T47D (cell line): ENCODE measurements around the gene IFT81.
"Not testable (repeated sequence)": the region's sequence is repeated elsewhere in the genome, so short reads cannot be mapped to it uniquely, and the experiment has no call there.

Experiments
- DNase-seq, 2 experiments: peaks; one replicate each; pipeline versions ENCODE4 v3.0.0 to v3.0.0-alpha.2; 2011 to 2012; ENCODE audit warnings: low read depth in 1 of 2, low spot score in 1 of 2
- JUND ChIP-seq: IDR thresholded peaks from 2 replicates; pipeline ENCODE4 v1.6.1; 2012; ENCODE audit warnings: low read depth
- in situ Hi-C: cut with HindIII; loops from 2 replicates; pipeline ENCODE4 v1.10.0; 2016; ENCODE audit warnings: low sequenced_read_pairs, low pct_unique_long_range_greater_than_20kb

The IFT81 gene

DNA sequence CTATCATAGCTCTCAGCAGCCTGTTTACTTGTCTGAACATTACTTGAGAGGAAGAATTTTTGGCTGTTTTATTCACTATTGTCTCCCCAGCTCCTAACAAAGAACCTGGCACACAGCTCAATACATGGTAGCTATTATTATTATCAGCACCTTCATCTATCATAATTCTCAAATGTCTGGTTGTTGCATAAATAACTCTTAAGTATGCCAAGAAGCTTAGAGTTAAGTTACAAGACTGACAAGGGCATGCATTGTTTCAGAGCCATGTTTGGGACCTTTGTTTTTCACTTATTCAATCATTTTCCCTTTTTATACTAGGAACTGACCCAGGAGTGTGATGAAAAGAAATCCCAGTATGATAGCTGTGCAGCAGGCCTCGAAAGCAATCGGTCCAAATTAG lies 79.4 kb downstream of the IFT81 start:
- DNase-seq, result no peak
- in situ Hi-C loops, result no loop called here
- no peak for TF ChIP-seq JUND

DNA sequence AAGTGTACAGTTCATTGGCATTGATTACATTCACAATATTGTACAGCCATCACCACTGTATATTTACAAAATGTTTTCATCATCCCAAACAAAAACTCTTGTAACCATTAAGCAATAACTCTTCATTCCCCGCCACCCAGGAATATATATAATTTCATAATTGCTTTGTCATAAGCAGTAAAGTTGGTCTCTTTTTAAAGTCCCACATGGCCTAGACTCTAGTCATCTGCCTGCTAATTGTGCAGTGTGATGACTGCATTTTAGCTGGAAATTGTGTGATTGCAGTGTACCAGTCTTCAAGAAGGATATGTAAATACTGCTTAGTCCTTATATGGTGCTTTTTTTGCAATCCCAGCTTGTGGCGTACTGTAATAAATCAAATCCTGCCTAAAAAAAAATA lies 81.8 kb downstream of the IFT81 start:
- in situ Hi-C loops, result no loop called here

DNA sequence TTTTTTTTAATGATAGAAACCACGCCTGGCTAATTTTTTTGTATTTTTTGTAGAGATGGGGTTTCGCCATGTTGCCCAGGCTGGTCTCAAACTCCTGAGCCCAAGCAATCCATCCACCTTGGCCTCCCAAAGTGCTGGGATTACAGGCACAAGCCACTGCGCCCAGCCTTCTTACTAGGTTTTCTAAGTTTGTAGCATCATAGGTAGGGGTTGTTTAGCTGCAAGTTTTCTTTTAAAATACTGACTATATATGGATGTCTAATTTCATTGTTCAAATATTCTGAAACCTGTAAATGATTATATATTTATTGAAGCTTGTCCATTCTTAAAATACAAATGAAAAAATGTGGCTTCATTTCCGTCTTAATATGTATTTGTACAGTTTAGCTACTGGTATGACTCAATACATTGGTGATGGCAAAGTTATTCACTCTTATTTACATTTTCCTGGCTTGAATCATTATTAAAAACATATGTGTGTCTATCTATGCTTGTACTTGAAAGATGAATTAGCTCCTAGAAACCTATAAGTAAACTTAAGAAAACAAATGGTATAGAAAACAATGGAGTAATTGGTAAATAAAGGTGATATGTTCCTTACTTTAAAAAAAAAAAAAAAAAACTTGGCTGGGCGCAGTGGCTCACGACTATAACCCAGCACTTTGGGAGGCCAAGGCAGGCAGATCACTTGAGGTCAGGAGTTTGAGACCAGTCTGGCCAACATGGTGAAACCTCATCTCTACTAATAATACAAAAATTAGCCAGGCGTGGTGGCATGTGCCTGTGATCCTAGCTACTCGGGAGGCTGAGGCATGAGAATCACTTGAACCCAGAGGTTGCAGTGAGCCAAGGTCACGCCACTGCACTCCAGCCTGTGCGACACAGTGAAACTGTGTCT lies 87.7 kb downstream of the IFT81 start:
- DNase-seq, in situ Hi-C loops: not testable (repeated sequence)

More for the DNA sequence above, 81.8 kb downstream of the IFT81 start:
- DNase-seq, result no peak
- TF ChIP-seq JUND, result no peak

DNA sequence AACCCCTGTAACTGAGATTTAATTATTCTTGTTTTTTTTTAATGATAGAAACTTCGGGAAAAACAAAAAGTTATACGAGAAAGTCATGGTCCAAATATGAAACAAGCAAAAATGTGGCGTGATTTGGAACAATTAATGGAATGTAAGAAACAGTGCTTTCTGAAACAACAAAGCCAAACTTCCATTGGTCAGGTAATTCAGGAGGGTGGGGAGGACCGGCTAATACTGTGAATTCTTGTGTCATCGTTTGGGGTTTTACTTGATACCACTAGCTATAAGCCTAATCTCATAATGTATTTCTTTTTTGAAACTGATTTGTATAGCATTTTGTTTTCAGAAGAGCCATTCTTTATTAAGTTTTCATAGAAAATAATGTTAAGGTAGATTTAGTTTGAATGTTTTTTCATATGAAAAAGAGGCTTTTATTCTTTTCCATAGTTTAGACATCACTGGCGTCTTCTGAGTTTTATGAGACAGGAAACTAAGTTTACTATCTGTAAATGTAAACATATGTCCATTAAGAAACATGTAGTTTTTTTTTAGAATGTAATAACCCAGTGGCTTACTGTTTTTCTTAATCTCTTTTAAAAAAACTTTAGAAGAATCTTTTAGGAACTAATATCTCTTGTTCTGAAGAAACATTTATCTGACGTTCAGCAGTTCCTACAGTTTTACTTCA lies 94.0 kb downstream of the IFT81 start:
- TF ChIP-seq JUND, result no peak
- no peak for DNase-seq
- in situ Hi-C loops, result no loop called here

DNA sequence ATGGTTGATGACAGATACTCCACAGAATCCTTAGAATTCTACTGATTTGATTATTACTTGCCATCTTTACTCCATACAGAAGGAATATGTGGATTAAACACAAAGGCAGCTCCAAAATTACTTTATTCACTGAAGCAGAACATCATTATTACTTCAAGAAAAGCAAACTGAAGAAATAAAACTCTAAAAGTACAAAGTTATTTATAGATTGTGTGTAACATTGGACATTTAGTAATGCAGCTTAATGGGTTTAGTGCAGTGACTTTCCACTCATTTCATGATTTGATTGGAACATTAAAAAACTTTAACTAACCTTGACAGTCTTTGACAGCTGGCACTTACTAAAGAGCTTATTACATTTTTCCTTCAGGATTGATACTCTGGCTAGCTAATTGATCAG lies 97.9 kb downstream of the IFT81 start:
- TF ChIP-seq JUND, result no peak
- no peak for DNase-seq
- in situ Hi-C loops, result no loop called here

DNA sequence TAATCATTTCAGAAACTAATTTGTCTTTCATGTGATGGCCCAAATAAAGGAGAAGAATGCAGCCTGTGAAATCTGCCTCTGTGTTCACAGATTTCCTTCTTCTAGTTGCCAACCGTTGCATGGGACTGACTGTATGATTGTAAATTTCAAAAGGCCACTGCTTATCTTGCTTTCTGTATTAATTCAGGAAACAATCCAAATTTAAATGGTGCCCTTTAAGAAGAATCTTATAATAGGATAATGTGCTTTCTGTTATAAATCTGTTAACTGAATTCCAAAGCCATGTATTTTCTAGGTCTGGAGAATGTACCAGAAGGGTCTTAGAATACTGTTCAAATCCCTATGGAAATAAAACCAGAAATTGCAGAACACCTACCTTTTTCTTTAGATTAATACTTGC lies 98.3 kb downstream of the IFT81 start:
- no peak for DNase-seq
- in situ Hi-C loops, result no loop called here
- no peak for TF ChIP-seq JUND

DNA sequence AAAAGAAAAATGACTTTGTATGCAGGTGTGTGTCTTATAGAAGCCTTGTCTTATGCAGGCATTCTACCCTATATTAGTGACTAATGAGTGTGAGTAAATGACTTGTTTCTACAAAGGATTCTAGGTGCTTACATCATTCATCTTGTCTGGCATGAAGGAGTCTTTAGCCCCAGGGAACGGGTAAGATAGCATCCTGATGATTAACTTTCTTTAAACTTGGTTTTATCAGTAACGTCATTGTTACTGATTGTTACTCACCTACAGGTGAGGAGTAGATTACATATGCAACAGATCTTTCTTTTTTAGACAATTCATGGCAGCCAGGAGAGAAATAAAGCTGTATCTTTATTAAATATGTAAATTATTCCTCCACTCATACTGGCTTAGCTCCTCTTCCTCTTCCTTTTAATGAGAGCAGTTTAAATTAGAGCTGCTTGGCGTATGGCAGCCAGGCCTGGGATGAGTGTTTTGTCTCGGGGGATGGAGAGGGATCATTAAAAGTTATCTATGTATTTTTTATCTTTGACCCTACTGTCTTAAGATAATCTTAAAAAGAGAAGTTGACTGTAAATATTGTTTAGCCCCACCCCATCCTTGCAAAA lies 99.7 kb downstream of the IFT81 start:
- no peak for DNase-seq
- TF ChIP-seq JUND, result no peak
- in situ Hi-C loops, result no loop called here

DNA sequence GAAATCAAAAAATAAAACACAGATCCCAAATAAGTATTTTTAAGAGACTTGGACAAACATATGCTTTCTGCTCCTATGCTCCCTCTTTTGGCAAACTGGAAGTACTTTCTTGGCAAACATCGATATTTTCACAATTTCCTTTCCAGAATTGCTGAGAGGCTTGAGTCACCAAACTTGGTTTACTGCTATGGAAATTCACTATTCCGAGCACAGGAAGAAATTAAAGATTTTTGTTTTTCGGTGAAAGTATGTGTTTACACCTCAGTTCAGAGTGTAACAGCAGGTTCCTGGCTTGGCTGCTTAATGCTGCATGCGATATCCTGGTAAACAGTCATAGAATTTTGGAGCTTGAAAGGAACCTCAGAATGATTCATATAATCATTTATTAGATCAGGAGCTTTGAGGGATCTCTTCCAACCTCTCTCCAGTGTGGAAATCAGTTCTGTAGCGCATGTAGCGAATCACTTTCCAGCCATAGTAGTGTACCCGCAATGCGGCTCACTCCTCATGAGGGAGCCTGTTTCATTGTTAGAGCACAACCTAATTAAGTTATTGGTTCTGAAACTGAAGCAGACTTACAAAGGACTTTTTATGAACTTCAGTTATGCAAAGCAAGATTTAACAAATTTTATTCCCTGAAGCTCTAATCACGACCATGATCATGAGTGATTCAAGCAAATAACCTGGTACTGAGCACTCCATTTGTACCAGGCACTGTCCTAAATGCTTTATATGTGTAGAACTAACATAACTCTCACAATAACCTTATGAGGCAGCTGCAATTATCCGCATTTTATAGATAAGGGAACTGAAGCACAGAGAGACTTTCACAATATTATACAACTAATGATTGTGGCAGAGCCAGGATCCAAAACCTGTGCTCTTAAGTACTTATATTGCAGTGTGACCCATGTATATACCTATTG lies 100.5 kb downstream of the IFT81 start:
- DNase-seq, result peak; percentile 31 to 67
- no peak for TF ChIP-seq JUND
- in situ Hi-C loops, result no loop called here

DNA sequence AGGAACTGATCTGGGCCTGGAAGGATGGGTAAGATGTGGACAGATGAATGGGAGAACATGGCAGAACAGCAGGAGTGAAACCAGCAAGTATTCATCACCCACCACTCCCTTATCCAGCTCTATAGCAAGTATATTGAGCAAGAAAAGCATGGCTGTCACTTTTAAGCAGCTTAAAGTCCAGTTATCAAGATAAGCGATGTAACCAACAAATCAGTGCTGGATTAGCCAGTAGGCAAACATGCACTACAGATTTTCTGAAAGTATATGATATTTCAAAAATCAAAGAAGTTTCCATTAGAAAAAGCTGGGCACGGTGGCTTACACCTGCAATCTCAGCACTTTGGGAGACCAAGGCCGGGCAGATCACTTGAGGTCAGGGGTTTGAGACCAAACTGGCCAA lies 103.0 kb downstream of the IFT81 start:
- in situ Hi-C loops, result no loop called here
- no peak for DNase-seq
- no peak for TF ChIP-seq JUND

DNA sequence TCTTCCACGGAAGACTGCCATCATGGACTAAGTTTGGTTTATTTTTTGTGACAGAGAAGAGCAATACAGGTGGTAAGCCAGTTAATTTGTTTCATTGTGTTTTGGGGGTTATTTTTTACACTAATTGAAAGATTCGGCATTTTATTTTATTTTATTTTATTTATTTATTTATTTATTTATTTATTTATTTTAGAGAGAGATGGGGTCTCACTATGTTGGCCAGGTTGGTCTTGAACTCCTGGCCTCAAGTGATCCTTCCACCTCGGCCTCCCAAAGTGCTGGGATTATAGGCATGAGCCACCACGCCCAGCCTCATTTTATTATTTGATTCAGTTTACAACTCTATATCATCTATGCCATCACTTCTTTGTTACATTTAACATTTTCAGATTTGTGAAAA lies 104.2 kb downstream of the IFT81 start:
- DNase-seq, in situ Hi-C loops: not testable (repeated sequence)

DNA sequence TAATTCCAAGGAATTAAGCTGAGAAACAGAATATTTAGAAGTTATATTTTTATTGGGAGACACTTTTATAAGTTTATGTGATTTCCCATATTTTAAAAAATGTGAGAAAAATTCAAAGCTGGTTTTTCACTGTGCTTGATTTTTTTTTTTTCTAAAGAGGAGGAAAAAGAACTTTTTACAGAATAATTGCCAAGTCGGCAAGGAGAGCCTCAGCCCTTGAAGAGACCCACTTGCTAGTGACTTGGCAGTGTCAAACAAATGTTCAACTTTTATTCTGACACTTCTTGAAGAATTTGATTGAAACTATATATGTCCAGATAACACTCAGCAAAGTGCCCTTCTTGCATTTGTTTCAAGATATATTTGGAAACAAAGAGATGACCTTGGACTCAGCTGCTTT lies 104.6 kb downstream of the IFT81 start:
- no peak for DNase-seq
- no peak for TF ChIP-seq JUND
- in situ Hi-C loops, result no loop called here

DNA sequence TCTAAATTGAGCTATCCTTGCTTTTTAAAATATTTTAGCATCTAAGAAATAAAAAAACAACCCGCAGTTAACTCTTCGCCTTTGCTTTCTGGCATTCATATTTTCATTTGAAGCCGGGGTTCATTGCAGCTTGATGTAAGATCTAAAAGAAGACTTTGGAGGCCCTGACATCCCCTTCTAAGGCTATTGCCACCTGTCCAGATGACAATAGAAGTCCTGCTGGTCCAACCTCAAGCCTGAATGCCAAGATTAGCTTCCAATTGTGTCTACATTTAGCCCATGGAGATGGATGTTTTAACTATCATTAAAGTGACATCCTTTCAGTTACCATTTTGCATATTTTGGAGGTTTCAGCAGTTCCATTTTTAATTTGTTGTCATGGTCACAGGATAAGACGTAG lies 105.3 kb downstream of the IFT81 start:
- no peak for DNase-seq
- in situ Hi-C loops, result no loop called here
- TF ChIP-seq JUND, result no peak
